GM19438 (cell line): ENCODE data around the gene SNX32.
"Not testable (repeated sequence)": the region's sequence is repeated elsewhere in the genome, so short reads cannot be mapped to it uniquely, and the experiment has no call there.

Source experiments
- ATAC-seq: cut with Tn5 transposase; IDR thresholded peaks from one replicate; pipeline ENCODE4 v1.9.1; 2021; ENCODE audit warnings: low read depth; ENCODE audit not compliant: unreplicated experiment

SNX32 gene

DNA sequence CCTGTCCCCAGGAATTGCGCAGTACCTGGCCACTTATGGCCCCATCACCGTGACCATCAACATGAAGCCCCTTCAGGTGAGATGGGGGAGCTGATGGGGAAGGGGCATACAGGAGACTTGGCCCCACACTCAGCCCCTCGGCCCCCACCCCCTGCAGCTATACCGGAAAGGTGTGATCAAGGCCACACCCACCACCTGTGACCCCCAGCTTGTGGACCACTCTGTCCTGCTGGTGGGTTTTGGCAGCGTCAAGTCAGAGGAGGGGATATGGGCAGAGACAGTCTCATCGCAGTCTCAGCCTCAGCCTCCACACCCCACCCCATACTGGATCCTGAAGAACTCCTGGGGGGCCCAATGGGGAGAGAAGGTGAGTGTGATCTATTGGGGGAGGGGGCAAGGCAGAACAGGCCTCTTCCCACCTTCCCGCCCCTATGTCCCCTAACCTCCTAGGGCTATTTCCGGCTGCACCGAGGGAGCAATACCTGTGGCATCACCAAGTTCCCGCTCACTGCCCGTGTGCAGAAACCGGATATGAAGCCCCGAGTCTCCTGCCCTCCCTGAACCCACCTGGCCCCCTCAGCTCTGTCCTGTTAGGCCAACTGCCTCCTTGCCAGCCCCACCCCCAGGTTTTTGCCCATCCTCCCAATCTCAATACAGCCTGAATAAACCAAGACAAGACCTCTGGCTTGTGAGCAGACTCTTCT is 49.4 kb downstream of the SNX32 start:
- no peak for ATAC-seq

DNA sequence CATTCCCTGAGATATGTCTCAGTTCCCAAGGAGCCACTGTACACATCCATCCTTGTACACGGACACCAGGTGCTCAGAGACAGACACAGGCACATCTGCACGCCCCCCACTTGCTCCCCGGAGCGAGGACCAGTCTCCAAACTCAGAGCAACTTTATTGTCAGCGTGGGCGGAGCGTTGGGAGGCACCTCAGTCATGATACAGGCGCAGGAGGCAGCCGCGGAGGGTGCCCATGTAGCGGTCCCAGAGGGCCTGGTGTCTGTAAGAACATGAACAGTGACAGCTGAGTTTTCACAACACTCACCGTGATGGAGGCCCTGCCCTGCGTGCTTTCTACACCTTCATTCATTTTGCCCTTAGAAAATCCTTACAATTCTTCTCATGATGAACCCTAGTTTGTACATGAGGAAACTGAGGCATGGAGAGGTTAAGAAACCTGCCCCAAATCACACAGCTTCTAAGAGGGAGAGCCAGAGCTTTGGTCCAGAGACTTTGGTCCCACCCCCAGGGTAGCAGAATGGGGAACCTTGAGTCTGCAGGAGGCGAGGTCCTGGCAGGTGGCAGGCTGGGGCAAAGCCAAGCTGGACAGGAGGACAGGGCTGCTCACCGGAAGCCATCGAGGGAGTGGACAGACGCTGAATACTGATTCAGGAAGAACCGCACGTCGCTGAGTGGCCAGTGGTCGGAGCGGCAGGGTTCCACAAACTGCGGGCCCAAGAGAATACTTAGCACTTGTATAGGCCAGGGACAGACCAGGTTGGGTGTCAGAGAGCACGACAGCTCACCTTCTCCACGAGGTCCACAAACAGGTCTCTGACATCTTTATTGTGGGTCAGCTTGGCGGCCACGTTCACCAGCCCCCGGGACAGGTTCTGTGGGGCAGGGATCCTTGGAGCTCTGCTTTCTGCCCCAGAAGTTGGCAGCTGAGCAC is 50.3 kb downstream of the SNX32 start:
- ATAC-seq: no peak

DNA sequence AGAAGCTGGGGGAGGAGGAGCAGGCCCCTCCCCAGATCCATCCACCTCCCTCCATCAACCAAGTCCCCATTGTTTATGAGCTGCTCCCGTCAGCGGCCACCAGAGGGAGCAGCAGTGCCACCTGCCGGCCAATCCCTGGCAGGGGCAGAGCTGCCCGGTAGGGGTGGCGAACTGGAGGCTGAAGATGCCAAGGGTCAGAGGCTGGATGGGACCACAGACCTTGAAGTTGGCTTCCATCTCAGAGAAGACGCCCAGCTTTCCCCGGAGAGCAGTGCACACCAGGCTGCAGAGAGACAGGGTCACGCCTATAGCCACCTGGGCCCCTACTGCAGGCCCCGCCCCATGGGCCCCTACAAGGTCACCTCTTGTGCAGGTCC is 50.9 kb downstream of the SNX32 start:
- no peak for ATAC-seq

DNA sequence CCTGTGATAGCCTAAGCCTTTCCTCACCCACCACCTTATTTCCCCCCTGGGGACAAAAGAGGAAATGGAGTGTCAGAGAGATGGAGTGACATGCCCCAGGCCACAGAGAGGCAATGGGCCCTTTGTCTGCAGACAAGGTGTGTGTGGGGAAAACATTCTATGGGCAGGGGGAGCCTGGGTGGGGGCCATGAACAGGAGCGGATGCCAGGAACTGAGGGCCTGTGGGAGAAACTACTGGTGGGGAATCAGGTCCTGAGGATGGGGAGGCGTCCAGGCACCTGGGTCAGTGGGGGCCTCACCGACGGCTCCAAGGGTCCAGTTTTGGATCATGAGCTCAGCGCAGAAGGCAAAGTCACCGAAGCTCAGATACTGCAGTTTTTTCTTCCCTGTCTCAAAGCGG is 51.5 kb downstream of the SNX32 start:
- no peak for ATAC-seq

DNA sequence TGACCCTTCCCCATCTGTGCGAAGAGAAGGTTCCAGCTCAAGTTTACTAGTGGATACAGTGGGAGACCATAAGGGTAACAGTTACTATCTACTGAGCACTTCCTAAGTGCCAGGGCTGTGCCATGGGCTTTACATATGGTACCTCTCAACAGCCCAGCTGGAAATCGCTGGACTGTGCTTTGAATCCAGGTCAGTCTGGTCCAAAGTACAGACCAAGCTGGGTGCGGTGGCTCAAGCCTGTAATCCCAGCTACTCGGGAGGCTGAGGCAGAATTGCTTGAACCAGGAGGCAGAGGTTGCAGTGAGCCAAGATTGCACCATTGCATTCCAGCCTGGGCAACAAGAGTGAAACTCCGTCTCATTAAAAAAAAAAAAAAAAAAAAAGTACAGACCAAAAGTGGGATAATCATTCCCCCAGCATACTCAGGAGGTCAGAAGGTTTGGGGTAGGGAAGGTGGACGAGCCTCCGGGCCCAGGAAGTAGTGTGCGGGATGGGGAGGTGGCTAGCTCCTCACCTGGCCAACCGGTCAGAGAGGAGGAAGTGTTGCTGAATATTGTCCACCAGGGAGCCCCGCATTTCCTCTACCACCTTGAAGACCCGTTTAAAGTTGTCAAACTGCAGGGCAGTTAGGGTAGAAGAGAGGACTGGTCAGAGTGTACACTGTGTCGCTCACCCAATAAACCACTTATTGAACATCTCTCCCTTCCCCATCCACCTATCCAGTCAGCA is 52.2 kb downstream of the SNX32 start:
- no peak for ATAC-seq

DNA sequence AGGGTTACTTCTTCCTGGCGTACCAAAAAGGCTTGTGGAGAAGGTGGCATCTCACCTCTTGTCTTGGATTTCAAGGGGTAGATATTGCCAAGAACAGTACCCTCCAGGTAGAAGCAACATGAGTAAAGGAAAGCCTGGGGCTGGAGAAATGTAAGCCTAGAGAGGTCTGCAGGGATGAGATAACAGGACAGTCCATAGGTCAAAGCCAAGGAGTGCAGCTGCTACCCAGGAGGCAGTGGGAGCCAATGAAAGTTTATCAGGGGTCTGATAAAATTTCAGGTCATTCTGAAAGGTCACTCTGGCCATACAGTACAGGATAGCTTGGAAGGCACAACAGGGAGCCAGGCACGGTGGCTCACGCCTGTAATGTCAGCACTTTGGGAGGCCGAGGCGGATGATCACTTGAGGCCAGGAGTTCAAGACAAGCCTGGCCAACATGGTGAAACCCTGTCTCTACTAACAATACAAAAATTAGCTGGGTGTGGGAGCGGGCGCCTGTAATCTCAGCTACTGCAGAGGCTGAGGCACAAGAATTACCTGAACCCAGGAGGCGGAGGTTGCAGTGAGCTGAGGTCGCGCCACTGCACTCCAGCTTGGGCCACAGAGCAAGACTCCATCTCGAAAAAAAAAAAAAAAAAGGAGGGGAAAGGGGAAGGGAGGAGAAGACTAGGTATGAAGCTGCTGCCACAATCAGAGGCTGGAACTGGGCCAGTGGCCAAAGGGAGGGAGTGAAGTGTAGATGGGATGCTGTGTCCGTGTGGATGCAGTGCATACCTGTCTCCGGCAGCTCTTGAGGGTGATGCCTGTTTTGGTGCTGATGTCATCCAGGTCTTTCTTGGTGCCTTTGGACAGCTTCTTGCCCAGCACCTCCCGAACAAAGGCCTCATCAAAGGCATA is 53.3 kb downstream of the SNX32 start:
- ATAC-seq: no peak

DNA sequence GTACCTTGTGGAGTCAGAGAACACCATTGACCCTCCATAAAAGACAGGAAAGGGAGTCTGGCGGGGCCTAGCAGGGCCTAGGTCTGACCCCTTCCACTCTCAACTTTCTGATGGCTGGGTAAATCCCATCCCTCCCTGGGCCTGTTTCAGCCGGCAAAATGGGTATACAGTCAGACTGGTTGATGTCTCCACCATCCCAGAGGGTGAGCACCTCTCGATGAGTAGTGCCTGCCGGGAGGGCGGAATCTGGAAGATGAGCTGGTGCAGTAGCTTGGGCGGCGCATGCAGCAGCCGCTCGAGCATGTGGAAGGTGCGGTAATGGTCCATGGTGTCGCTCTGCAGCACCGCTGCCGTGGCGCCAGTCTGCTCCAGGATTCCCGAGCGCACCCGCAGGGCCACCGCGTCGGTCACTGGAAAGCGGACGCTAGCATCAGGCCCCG is 54.0 kb downstream of the SNX32 start:
- no peak for ATAC-seq

DNA sequence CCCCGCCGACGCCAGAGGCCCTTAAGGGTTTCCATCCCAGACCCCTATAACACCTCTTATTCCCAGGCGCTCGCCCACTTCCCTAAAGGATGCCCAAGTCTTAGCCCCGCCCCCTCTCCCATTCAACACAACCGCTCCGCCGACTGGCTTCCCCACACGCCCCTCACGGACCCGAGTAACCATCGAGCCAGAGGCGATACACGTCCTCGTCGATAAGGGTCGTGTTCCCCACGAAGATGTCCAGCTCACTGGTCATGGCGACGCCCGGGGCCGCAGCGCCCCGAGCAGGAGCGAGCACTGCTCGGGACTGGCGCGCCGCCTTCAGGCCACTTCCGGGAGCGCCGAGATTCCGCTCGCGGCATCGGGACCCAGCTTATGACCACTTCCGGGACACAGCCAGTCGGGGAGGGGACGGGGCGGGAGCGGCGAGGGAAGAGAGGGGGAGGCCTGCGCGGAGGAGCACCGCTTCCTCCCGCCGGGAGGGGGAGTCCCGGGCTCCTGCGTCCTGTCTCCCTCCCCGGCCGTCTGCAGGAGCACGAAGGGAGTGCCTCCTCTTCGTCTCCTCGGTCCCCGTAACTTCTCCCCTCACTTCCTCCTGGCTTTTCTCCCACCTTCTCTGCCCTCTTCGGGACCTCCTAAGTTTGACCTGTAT is 54.5 kb downstream of the SNX32 start, which contains the start of gene FIBP:
Gene FIBP, minus strand, starts transcription at position 309 of the 652 bp plus-strand sequence. Its CDS starts 53 bp downstream, at position 256.
- peak; percentile 45 for ATAC-seq

DNA sequence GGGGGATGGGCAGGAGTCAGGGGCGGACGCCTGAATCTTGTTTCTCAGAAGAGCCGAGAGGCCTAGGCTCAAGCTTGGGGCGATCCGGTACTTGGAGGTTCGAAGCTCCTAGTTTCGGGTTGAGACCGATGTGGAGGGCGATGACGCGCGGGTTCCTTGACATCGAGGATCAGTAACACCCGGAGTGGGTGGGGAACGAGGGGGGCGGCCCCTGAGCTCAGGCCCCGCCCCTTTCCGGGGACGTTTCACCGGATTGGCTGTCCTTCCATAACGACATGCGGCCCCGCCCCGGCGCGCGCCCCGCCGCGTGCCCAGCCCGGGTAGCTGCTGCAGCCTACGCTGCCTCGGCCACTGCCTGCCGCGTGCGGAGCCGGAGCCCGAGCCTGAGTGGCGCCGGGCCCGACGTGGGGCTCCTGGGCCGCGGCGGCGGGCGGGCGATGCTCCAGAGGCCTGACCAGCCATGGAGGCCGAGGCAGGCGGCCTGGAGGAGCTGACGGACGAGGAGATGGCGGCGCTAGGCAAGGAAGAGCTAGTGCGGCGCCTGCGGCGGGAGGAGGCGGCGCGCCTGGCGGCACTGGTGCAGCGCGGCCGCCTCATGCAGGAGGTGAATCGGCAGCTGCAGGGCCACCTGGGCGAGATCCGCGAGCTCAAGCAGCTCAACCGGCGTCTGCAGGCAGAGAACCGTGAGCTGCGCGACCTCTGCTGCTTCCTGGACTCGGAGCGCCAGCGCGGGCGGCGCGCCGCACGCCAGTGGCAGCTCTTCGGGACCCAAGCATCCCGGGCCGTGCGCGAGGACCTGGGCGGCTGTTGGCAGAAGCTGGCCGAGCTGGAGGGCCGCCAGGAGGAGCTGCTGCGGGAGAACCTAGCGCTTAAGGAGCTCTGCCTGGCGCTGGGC is 56.8 kb downstream of the SNX32 start, which contains the start of gene CCDC85B:
Gene CCDC85B, plus strand, starts transcription at position 350 of the 895 bp plus-strand sequence. Its CDS starts 111 bp downstream, at position 461.
- ATAC-seq: peak; percentile 44

DNA sequence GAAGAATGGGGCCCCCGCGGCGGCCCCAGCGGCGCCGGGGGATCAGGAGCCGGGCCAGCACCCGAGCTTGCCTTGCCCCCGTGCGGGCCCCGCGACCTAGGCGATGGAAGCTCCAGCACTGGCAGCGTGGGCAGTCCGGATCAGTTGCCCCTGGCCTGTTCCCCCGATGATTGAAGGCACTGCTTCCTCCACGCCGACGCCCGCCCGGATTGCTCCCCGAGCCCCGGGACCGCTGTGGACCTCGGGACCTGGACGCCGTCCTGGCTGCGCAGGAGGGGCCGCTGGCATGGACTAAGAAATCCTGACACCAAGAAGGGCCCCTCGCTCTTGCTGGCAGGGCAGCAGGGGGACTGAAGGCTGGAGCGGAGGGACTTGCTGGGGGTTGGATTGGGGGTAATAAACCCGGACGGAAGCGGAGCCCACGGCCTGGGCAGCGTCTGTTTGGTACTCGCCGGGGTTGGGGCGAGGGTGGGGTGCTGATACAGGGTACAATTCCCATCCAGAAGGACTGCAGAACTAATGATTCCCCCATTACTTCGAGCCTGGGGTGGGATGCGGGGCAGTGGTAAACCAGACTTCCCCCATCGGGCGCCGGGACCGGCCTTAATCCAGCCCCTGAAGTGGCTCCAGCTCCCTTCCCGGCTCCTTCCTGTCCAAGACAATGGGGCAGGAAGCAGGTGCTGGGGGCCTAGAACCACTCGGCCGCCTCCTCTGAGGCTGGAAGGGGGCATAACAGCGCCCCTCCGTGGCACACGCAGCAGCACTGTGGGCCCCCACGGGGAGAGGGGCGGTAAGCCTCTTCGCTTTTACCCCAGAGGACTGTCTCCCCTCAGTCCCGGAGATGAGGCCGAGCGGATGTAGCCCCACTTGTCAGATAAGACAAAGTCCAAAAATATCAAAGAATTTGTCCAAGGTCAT is 57.7 kb downstream of the SNX32 start:
- no peak for ATAC-seq

DNA sequence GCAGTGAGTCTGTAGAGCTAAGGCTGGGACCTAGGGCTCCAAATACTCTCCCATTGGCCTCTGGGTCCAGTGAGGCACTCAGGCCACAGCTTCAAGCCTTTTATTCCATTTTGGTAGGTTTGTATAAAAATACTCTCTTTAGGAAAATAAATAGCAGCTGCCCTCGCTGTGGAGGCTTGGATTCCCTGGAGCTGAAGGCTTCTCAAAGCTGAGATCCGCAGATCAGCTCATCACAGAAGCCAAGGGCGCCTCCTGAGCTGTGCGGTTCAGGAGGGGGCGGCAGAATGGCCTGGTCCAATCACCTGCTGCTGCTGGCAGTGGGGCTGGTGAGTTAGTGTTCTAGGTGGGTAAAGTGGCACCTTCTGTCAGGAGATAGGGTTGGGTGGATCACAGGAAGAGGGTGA is 58.4 kb downstream of the SNX32 start:
- ATAC-seq: not testable (repeated sequence)

DNA sequence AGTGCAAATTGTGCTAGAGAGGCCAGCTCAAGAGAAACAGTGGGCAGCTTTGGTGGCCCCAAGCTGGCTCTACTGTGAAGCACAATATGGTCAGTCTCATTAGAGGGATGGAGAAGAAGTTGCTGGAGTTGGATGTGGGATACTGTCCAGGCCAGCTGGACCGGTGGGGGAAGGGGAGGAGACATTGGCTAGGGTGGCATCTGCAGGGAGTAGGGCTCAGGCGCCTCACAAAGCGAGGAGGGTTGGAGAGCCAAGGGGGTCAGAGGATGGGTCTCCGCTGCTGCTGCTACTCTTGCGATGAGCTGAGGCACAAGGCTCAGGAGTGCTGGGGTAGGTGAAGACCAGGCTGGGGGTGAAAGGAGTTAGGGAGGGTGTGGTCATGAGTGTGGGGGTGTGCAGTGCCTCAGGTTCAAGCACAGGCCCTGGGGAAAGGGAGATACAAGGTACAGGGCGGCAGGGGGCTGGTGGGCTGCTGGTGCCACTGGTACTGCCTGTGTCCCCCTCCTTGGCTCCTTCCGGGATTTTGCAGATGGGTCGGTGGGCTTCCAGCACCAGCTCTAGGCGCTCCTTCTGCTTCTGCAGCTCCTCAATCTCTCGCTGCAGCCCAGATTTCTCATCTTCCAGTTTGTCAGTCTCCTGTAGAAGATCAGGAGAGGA is 59.0 kb downstream of the SNX32 start:
- no peak for ATAC-seq

DNA sequence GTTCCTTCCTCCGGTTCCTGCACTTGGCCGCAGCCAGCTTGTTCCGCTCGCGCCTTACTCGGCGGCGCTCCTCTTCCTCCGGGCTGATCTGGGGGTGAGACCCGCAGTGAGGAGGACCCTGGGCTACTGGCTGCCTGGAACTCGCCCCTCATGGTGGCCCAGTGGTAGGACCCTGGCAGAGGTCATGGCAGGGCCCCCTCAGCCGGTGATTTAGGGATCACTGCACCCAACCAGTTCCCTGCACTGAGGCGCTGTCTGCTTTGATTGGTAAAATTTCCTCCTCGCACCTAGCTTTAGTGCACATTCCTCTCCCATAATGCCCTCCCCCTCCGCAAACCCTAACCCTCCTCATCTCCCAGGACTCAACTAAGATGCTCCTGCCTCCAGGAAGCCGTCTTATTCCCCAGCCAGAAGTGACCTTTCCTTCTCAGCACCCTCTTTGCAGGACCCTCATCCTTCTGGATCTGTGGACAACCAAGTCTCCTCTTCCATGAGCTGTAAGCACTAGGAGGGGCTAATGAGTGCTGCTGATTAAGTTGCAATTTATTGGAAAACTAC is 60.4 kb downstream of the SNX32 start:
- ATAC-seq: no peak

DNA sequence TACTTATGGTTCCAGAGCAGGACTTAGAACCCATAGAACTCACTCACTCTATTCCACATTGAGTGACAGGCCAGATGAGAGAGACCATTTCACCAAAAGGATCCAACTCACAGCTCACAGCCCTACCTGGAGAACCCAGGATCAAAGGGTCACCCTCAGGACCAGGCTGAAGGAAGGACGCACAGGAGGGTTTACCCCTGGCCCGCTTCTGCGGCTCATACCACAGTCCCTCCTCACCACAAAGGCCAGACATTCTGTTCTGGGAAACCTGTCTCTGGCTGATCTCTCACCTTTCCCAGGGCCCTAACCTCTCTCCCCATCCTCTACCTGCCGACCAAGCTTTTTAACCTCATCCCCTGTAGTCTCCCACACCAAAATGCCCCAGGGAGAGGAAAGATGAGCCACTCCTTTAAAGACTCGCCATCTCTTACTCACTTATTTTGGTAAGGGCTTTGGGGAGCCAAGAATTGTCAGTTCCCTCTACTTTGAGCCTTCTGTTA is 61.8 kb downstream of the SNX32 start:
- ATAC-seq: no peak

DNA sequence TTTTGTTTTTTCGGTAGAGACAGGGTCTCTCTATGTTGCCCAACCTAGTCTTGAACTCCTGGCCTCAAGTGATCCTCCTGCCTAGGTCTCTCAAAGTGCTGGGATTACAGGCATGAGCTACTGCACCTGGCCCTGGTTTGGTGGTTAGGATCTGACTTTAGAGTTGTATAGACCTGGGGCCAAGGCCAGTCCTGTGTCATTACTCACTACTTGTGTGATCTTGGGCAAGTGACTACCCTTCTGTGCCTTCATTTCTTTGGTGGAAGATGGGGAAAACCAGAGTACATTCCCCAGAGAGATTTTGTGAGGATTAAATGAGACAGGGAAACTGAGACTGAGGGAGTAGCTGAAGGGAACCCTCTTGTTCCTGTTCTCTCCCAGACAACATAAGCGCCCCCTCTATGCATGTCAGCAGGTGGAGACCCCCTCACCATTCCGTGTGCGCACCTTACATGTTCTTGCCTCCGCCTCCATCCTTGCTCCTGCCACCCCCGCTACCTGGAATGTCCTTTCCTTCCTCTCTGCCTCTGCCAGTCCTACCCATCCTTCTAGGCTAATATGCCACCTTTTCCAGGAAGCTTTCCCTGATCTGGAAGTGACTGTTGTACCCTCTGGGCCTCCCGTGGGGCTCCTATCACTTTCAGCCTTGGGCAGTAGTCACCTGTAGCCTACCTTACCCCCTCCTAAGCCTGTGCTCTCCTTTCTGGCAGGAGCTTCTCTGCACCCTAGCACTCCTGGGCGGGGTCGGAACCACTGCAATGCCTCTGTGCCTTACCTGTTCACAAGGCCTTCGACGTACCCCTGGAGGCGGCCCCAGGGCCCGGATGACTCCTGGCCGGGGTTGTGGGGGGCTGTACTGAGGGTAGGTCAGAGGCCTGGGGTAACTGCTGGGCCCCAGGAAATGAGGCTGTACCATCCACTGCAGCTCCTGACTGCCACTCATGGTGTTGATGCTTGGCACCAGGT is 62.6 kb downstream of the SNX32 start:
- no peak for ATAC-seq
